ENCODE data around the gene KPRP. TPM values are rescaled to one million over a fixed set of nuclear protein-coding genes. Genes with fewer than 3 reads are reported as not detected.

Gene KPRP
- total RNA-seq, 1 donor from 2014 or later: not detected

GRCh38 chr1:152768847-152769533 lies 11.2 kb downstream of the KPRP start:
- H3K27ac Mint-ChIP-seq (ENCODE audit: unreplicated experiment): no peak overlapping the region
- FAIRE-seq (no peak), DNase-seq (ENCODE audit: low read depth) (no peak)
- no peaks in the 10 kb centered on the region for H3K9me3 ChIP-seq (ENCODE audit: insufficient read depth, low read depth, low read length)
- H3K4me3 Mint-ChIP-seq (ENCODE audit: unreplicated experiment): no peak overlapping the region
- H3K36me3 Mint-ChIP-seq (ENCODE audit: low read depth, unreplicated experiment): no peaks in the 10 kb centered on the region
- TF ChIP-seq EZH2 (IDR thresholded peaks at IDR 0.05; ENCODE audit: insufficient read depth, low read length) (no peak), CTCF (IDR thresholded peaks at IDR 0.05; ENCODE audit: insufficient read depth, low read depth, low read length) (no peak)
- H3K4me3 ChIP-seq (ENCODE audit: insufficient read depth, low read depth, low read length): no peak overlapping the region
- H2AFZ ChIP-seq (ENCODE audit: low read depth, low read length): no peak overlapping the region
- H3K4me1 Mint-ChIP-seq (ENCODE audit: low read depth, unreplicated experiment): no peaks in the 10 kb centered on the region
- no peak overlapping the region for H3K27ac ChIP-seq (ENCODE audit: low read depth, low read length)
- H3K4me1 ChIP-seq (ENCODE audit: insufficient read depth, low read length): no peaks in the 10 kb centered on the region
- H3K9me3 Mint-ChIP-seq (ENCODE audit: unreplicated experiment): peaks cover 6% of the 10 kb centered on the region
- H3K27me3 ChIP-seq (ENCODE audit: insufficient read depth, low read length): no peaks in the 10 kb centered on the region
- no peaks in the 10 kb centered on the region for H3K36me3 ChIP-seq (ENCODE audit: insufficient read depth, low read length)
- no peaks in the 10 kb centered on the region for H3K79me2 ChIP-seq (ENCODE audit: insufficient read depth, low read length)
- no peaks in the 10 kb centered on the region for H4K20me1 ChIP-seq (ENCODE audit: insufficient read depth, low read length)
- H3K27me3 Mint-ChIP-seq (ENCODE audit: low read depth, unreplicated experiment): peaks cover 7% of the 10 kb centered on the region
- H3K9ac ChIP-seq (ENCODE audit: low read length): no peak overlapping the region
- no peak overlapping the region for H3K4me2 ChIP-seq (ENCODE audit: low read length)

GRCh38 chr1:152770411-152770810 lies 12.6 kb downstream of the KPRP start:
- H3K36me3 Mint-ChIP-seq (ENCODE audit: low read depth, unreplicated experiment): no peaks in the 10 kb centered on the region
- H3K4me2 ChIP-seq (ENCODE audit: low read length): no peak overlapping the region

More at GRCh38 chr1:152770411-152770810, 12.6 kb downstream of the KPRP start:
- no peaks in the 10 kb centered on the region for H3K79me2 ChIP-seq (ENCODE audit: insufficient read depth, low read length)
- H3K4me1 ChIP-seq (ENCODE audit: insufficient read depth, low read length): no peaks in the 10 kb centered on the region
- TF ChIP-seq CTCF (IDR thresholded peaks at IDR 0.05; ENCODE audit: insufficient read depth, low read depth, low read length): no peak
- TF ChIP-seq EZH2 (IDR thresholded peaks at IDR 0.05; ENCODE audit: insufficient read depth, low read length): no peak
- no peak overlapping the region for H3K27ac ChIP-seq (ENCODE audit: low read depth, low read length)
- DNase-seq (ENCODE audit: low read depth) (no peak), FAIRE-seq (no peak)
- no peaks in the 10 kb centered on the region for H3K36me3 ChIP-seq (ENCODE audit: insufficient read depth, low read length)
- no peaks in the 10 kb centered on the region for H3K4me1 Mint-ChIP-seq (ENCODE audit: low read depth, unreplicated experiment)
- H3K4me3 Mint-ChIP-seq (ENCODE audit: unreplicated experiment): no peak overlapping the region
- no peaks in the 10 kb centered on the region for H3K27me3 ChIP-seq (ENCODE audit: insufficient read depth, low read length)
- no peak overlapping the region for H3K4me3 ChIP-seq (ENCODE audit: insufficient read depth, low read depth, low read length)
- H2AFZ ChIP-seq (ENCODE audit: low read depth, low read length): no peak overlapping the region
- no peak overlapping the region for H3K9ac ChIP-seq (ENCODE audit: low read length)
- no peak overlapping the region for H3K27ac Mint-ChIP-seq (ENCODE audit: unreplicated experiment)
- no peaks in the 10 kb centered on the region for H3K9me3 ChIP-seq (ENCODE audit: insufficient read depth, low read depth, low read length)
- H3K27me3 Mint-ChIP-seq (ENCODE audit: low read depth, unreplicated experiment): peaks cover 4% of the 10 kb centered on the region
- H4K20me1 ChIP-seq (ENCODE audit: insufficient read depth, low read length): no peaks in the 10 kb centered on the region
- H3K9me3 Mint-ChIP-seq (ENCODE audit: unreplicated experiment): peaks cover 4% of the 10 kb centered on the region

All from astrocyte (in vitro differentiated cells and primary cell).